Measurements from ENCODE around the gene ADI1.
A peak's percentile ranks its signal among the peaks of the same experiment; 100 is the strongest.

Gene ADI1, protein sequence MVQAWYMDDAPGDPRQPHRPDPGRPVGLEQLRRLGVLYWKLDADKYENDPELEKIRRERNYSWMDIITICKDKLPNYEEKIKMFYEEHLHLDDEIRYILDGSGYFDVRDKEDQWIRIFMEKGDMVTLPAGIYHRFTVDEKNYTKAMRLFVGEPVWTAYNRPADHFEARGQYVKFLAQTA

DNA sequence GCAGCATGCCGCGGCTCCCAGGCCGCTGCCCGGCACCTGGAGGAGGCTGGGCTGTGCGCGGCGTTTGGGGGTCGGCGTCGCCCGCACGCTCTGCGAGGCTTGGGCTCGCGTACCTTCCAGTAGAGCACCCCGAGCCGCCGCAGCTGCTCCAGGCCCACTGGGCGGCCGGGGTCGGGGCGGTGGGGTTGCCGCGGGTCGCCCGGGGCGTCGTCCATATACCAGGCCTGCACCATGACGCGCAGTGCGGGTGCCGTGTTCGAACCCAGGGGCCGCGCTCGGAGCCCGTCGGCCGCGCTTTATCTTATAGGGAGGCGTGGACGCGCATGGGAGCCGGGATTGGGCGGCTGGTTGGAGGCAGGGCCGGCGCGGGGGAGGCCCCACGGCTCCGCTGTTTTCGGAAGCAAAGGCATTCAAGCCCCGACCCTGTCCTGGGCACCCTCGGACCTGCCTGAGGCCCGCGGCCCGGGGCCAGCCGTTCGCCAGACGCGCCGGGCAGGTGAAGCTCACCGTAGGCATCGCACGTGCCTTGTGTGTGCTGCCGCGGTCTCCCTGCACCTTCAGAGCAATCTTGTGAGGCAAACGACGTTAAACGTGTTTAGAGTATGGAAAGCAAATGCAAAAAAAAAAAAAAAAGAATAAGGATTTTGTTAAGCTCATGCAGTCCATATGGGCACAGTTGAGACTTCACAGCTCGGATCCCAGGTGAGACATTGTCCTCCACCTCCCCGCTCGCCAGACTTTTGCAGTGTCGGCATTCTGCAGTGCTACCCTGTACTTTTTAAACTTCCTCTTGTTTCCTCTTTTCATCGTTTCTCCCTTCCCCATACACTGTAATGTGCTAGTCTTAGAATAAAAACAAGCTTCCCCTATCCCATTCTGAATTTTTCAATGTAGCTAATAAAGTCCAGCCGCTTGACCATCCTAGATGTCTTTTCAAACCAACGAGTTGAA, at the start of gene ADI1:
ADI1 (minus strand) TSS at position 277 of the 951 bp plus-strand sequence; CDS start at position 233, 44 bp downstream.
- peak; percentile 70 to 75 for DNase-seq

DNA sequence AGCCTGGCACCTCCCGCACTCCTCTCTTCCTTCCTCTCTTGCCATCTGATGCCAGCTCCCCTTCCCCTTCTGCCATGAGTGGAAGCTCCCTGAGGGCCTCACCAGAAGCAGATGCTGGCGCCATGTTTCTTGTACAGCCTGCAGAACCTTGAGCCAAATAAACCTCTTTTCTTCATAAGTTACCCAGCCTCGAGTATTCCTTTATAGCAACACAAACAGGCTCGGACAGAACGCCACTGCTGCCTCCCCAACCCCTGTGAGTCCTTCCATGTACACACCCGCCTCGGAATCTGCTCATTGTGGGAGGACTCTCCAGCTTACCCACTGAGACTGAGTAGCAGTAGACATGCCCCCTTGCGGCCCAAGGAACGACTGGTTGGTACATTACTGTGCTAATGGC, 47.5 kb upstream of the ADI1 start:
- DNase-seq, result no peak

DNA sequence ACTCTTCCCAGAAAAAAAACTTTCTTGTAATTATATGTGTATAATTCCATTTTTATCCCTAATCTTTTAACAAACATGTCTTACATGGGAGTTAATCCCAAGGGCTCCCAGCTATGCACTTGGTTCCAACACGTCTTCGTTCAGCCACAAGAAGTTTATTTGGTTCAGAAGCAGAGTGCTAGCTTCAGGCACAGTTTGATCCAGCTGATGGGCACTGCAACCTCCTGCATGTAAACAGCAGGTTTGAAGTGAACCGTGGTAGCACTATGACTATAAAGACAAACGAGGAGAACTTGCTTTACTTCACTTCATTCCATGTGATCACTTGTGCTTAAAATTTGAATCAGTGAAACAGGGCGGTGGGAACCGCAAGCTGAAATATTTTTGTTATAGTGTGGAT, 45.8 kb upstream of the ADI1 start:
- no peak for DNase-seq

DNA sequence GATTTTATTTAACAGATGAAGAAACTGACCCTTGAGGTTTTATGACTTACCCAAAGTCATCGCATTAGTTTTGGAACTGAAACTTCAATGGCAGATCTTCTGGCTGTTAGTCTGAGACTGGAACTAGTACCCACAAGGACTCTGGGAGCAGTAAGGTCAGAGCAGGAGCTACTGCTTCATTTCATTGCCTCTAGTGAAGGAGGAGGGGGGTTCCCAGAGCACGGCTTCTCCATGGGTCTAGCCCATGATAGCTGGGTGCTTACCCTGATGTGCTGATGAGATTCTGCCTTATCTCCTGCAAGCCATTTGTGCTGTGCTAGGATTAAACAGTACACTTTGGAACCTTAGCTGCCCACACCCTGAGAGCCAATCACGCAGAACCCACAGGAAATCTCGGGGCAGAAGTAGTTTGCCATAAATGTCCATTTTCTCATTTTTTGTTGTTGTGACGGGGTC, 44.2 kb upstream of the ADI1 start:
- no peak for DNase-seq

DNA sequence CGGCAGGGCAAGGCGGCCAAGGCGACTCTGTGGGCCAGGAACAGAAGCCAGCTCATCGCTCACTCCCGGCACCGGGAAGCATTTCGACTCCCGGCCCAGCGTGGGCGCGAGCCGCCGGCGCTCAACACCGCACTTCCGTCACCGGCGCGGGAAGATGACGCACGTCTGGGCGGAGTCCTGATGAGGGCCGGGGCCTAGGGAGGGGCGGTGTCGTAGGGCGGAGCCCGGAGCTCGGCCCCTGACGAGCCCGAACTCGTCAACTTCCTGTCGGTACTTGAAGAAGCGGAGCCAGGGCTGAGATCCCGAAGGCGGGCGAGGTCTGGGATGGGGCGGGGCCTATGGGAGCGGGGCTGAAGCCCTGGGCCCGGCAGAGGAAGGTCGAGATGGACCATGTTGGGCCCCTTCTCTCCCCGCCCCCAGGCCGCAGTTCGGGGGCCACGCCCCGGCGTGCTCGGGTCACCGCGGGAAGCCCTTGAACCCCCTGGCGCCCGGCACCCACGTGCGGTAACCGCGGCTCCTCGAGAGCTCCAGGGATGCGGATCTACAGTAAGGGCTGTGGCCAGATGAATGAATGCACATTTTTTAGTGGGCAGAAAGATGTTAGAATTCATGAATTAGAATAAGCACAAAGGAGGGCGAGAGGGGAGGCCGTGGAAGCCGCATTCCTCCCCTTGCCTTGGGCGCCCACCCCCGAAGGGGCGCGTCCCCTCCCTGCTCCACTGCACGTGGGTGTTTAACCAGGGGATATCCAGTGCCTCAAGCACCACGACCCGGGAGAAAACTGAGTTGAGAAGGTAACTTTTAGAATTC, 39.1 kb upstream of the ADI1 start, which contains the start of gene RNASEH1:
RNASEH1 (minus strand) TSS at position 129 of the 810 bp plus-strand sequence; CDS start at position 56, 73 bp downstream.
- DNase-seq, result peak; percentile 98 to 99

DNA sequence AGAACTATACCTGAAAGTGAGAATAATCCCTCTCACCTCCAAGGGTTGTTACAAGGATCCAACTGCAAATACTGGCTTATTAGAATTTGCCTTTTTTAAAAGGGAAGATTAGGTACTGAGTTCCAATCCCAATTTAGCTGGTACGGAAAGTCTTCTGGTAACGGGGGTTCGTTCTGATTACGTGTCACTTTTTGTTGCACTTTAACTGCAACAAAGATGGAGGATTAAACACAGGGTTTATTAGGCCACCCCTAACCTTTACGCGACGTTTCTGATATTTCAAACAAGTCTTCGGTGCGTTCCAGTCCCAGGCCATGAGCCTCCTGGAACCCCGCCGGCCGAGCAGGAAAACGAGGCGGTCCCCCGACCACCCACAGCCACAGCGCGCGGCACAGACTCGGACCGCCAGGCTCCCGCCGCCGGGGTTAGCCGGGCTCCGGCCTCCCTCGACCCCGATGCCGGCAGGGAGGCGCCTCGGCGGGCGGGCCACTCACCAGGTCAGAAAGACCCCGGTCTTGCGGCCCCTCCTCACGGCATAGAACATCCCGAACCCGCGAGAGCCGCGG, 38.4 kb upstream of the ADI1 start:
- no peak for DNase-seq

DNA sequence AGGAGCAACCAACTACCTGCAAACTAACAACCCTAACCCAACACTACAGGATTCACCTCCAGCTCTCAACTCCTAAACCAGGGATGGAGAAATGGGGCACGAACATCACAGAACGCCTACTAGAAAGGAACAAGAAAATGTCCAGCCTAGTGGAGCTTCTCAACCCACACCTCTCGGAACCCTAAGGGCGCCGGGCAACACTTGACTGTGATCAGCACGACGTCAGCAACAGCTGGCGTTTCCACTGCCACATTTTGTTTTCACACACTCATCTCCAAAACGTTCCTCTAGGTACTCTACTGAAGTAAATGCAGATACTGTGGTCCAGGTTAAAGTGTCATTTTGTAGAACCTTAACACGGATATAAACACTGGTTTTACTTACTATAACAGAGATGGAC, 34.6 kb upstream of the ADI1 start:
- no peak for DNase-seq

DNA sequence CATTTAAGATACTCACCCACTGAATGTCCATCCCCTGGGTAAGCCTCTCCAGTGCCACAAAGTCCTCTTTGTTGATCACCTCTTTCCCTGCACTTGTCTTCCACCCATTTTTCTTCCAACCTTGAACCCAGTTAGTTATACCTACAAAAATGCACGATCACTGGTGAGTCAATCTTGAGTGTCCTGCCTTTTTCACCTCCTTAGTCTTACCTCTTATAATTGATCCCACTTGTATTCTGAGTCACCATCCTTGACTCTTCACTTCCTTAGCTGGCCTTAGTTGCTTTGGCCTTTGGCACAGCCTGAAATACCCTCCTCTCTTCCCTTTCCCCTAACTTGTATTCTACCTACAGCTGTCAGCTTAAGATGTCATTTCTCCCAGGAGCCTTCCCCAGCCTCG, 28.6 kb upstream of the ADI1 start:
- no peak for DNase-seq

DNA sequence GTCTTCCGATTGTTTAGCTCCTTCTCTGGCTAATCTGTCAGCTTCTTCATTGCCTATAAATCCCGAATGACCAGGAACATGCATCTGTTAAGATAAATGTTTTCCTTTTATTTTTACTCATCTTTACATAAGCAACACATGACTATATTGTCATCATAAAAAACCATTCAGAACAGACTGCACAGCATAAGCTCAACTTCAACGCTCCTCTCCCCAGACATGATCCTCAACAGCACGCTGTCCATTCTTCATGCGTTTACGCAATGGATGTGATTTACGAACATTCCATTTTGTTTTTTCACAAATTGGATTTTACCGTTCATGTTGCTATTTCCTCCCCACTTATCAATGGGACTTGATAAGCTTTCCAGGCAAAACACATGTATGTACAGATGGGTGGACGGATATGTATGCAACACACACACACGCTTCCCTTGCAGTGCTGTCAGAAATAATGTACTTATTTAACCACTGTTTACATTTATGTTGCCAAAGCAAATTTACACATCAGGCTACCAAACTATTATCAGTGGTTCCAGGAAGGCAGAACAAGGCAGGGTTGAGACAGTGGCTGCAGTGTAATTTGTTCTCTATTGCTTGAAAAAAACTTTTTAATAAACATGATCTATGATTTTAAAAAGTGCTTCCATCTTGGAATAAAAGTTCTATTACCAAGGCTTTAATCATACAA, 26.6 kb upstream of the ADI1 start:
- DNase-seq, result no peak

DNA sequence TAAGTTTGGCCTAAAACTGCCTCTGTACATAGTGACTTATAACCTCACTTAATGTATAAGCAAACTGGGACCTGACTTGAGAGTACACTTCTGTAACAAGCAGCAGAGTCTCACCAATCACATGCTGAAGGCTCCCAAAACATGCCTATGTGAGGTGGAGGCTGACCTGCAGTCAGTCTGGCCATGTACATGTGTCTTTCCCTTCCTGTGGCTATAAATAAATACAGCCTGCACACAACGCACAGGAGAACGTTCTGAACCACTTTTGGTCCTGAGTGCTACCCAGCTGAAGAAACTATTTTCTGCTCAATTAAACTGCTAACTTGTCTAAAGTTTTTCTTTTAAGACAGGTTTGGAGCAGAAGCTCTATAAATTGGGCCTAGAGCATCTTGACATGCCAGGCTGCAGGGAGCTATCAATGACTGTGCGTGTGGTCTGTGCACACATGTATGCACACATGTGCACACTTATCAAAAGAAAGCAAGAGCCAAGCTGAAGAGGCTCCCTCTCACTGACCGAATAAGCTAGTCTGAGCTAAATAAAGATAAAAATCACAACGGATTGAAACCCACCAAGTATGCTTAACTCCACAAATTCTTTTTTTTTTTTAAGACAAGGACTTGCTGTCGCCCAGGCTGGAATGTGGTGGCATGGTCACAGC, 23.8 kb upstream of the ADI1 start:
- no peak for DNase-seq

DNA sequence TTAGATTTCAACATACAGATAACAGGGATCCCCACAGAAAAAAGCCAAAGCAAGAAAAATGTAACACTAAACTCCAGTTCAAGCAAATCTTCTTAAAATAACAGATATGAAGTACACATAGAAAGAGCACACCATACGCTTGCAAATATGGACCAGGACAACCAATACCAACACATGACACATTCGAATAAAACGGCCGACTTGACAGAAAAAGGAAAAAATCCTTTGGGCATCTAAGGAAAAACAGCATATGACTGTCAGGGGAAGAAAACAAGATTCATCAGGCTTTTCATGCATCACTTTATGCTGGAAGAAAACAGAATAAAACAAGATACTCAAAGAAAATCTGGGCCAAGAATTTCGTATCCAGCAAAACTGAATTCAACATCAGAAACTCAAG, 22.8 kb upstream of the ADI1 start:
- no peak for DNase-seq

DNA sequence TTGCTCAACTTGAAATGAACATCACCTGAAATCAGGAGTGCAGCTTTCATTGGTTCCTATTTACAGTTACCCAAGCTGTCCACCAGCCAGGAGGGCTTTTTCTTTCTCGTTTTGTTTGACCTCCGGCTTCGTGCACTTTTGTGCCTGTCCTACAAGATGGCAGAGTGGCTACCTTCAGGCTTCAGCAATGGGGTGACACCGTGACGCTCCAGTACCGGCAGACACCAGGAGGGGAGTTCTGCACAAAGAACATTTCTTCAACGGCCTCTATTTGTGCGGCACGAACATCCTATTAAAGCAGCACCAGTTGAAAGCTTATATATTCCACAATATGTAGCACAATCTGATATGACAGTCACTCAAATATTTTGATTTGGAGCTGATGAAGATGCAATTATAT, 20.5 kb upstream of the ADI1 start:
- no peak for DNase-seq

DNA sequence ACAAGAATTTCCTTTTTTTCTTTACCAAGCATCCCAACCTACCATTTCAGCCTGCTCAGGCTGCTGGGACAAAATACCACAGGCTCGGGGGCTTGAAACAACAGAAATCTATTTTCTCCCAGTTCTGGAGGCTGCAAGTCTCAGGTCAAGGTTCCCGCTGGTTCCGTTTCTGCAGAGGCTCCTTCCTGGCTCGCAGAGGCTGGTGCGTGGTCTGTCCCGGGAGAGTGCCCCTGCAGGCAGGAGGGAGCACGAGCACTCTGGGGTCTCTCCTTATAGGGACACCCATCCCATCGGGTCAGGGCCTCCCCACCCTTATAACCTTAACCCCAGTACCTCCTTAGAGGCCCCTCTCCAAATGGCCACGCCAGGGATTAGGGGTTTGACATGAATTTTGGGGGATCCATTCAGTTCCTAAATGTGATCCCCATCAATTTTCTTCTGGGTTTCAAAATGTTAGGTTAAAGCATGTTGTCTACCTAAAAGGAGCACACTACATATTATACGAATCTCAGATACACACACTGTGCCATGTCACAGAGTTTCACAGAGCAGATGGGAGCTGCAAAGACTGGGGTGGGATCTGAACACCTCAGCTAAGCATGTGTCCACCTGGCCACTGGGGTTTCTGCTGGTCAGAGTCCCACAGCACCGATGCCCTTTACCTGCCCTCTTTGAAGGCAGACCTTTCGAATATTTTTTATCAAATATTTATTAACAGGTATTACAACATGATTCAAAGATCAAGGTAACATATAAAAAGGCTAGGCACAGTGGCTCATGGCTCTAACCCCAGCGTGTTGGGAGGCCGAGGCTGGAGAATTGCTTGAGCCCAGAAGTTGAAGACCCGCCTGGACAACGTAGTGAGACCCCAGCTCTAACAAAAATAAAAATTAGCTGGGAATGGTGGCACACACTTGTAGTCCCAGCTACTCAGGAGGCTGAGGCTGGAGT, 17.6 kb upstream of the ADI1 start:
- no peak for DNase-seq

DNA sequence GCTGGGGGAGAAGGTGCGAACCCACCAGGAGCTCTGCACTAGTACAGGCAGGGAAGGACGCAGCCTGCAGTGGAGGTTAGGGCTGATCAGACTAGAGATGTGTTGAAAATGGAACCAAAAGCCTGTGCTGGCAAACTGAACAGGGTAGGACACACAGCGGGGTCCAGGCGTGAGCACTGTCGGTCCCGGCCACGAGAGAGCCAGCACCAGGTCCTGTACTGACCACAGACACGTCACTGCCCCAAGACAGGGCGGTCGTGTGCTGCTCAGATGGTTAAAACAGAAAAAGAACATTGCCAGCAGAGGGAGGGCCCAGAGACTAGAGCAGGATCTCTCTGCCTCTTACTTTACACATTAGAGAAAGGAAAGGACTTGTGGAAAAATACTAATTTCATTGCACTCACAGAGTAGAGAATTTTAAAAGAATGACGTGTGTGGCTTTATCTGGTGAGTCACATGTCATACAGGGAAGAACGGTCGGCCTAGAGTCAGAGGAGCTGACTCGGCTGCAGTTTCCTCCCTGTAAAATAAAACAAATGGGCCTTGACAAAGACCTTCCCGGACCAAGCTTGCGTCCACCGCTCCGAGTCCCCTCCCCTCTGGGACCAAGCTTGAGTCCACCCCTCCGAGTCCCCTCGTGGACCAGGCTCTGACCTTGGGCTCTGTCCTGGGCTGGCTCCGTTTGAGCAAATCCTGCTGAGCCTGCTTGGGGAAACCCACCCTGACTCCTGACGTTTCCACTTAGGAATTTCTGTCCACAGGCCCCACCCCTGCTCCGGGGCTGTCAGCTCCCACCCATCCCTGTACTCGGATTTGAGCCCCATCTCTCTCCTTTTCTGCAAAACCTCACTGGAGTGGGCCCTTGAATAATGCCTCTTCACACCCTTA, 16.7 kb upstream of the ADI1 start:
- no peak for DNase-seq

DNA sequence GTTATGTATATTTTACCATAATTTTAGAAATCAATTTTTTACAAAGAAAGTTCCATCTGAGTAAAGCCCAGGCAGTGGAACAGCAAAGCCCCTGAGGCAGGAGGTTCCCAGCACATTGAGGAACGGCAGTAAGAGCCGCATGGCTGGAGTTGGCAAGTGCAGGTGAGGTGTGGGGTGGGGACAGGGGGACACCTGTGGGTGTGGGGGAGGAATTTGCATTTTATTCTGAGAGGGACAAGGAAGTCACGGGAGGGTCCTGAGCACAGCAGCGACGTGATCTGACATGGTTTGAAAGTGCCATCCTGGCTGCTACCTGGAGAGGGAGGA, 16.1 kb upstream of the ADI1 start:
- DNase-seq, result no peak

DNA sequence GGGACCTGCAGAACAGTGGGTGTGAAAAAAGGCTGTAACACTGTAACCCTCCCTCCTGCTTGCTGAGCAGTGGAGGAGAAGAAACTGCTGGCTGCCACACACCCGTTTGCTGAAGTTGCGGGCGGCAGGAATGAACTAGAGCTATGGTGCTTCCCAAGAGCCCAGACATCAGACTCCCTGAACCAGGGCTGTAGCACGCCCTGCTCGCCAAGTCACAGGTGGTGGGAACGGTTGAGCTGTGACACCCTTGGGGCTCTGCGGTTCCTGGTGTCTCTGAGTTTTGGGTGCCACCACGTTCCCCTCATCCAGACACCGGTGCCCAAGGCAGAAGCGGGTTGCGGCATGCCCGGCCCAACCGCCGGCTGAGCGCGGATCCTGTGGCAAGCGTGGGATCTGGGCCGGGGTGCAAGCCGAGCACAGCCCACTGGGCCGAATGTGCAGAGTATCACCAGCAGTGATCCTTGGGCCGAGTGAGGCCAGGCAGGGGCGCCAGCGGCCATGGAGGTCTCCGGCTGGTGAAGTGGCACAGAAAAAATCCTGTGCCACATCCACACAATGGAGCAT, 15.0 kb upstream of the ADI1 start:
- DNase-seq, result no peak

DNA sequence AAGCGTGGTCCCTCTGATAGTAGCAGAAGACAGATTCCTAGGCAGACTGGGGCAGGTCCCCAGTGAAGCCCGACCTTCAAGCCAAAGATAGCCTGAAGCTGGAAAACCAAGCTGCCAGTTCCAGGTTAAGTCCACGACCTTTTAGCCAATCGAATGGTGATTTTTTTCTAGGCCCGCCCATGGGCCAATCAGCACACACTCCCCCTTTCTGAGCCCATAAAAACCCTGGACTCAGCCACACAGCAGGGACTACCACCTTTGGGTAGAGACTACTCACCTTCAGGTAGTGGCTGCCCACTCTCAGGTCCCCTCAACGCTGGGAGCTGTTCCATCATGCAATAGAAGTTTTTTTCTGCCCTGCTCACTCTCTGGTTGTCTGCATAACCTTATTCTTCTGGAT, 14.5 kb upstream of the ADI1 start:
- DNase-seq, result no peak

DNA sequence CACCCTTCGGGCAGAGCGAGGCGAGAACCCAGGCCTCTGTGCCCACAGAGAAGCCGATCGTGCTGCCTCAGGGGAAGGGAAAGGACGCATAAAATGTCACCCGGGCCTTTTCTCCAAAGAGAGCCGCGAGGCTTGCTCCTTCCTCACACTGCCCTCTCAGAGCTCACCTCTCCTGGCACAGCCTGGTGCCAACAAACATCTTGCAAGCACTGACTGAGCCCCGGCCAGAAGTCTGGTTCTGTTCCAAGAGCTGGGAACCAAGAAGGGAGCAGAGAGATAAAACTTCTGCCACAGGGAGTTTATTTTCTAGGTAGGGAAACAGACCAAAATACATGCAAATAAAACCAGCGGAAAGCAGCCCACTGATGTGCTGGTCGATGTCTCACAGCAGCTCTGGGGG, 13.6 kb upstream of the ADI1 start:
- no peak for DNase-seq

DNA sequence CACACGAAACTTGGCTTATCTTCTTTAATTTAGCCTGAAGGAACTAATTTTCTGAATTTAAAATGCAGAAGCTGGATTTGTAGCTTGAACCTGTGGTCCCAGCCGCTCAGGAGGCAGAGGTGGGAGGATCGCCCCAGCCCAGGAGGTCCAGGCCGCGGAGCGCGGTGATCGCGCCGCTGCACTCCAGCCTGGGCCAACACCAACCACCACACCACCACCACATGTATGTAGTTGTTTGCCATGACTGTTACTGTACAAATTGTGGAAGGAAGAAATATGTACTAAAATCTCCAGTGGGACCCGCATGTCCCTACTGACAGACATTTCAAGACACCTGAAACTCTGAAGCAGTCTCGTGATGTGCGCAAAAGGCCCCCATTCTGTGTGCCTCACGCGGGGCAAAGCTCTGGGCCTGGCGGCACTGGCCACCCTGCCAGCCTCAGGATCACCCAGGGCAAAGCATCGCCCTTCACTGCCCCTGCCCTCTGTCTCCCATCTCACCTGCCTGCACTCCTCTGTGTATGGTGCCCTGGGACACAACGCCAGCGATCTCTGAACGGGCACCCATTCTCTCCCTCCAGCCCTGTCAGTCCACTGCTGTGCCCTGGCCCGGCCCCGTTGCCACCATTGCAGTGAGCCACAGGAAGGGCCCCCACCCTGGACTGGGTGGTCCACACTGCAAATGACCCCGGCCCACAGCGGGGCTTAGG, 10.1 kb upstream of the ADI1 start:
- DNase-seq, result no peak
